Activated T-helper 1 cell treated with anti-CD3 and anti-CD28 coated beads, Interleukin-2, amount 50 U/mL, for 16 hours (primary cell): ENCODE data around the gene FAM170B.

ENCODE experiments used
- DNase-seq, 2 donors: peaks; one replicate each; pipeline ENCODE4 v3.0.0-alpha.2; 2020; ENCODE audit warnings: low read depth in 1 of 2, low spot score in 1 of 2

The FAM170B gene

GRCh38 chr10:49107111-49107886 is 26.5 kb downstream of the FAM170B start:
- DNase-seq: no peak

- DNase-seq: no peak
Observed at GRCh38 chr10:49106451-49106850, 27.4 kb downstream of the FAM170B start.

GRCh38 chr10:49105076-49105475 is 28.7 kb downstream of the FAM170B start:
- no peak for DNase-seq

- DNase-seq: no peak
Observed at GRCh38 chr10:49104323-49104722, 29.5 kb downstream of the FAM170B start.

- no peak for DNase-seq
Observed at GRCh38 chr10:49103761-49104160, 30.1 kb downstream of the FAM170B start.

GRCh38 chr10:49099046-49099445 is 34.8 kb downstream of the FAM170B start:
- DNase-seq: no peak

GRCh38 chr10:49096890-49097445 is 36.9 kb downstream of the FAM170B start:
- no peak for DNase-seq

GRCh38 chr10:49094646-49095045 is 39.2 kb downstream of the FAM170B start:
- no peak for DNase-seq

GRCh38 chr10:49093922-49094321 is 39.9 kb downstream of the FAM170B start:
- no peak for DNase-seq

- no peak for DNase-seq
Observed at GRCh38 chr10:49092477-49092876, 41.3 kb downstream of the FAM170B start.

GRCh38 chr10:49091450-49092210 is 42.2 kb downstream of the FAM170B start:
- DNase-seq: no peak

GRCh38 chr10:49090696-49091380 is 43.0 kb downstream of the FAM170B start:
- DNase-seq: no peak

GRCh38 chr10:49090189-49090575 is 43.6 kb downstream of the FAM170B start:
- DNase-seq: no peak

- no peak for DNase-seq
Observed at GRCh38 chr10:49089557-49090188, 44.1 kb downstream of the FAM170B start.

GRCh38 chr10:49089152-49089551 is 44.7 kb downstream of the FAM170B start:
- no peak for DNase-seq

GRCh38 chr10:49086889-49087288 is 46.9 kb downstream of the FAM170B start:
- no peak for DNase-seq

GRCh38 chr10:49083261-49083660 is 50.6 kb downstream of the FAM170B start:
- DNase-seq: no peak

- no peak for DNase-seq
Observed at GRCh38 chr10:49082766-49083165, 51.1 kb downstream of the FAM170B start.

- DNase-seq: no peak
Observed at GRCh38 chr10:49081547-49082275, 52.1 kb downstream of the FAM170B start.
